Measurements from ENCODE around the gene RMRP.

RMRP gene

GRCh38 chr9:35664531-35665470 lies 7.0 kb upstream of the RMRP start, which contains the start of gene ARHGEF39:
ARHGEF39 (minus strand) TSS chr9:35665195; CDS start chr9:35665169, 26 bp downstream.
- peak within 1 kb of the TSS; percentile 11 for H2BK15ac ChIP-seq (ENCODE audit: low read length)
- no peak within 1 kb of the TSS for H2BK12ac ChIP-seq (ENCODE audit: low read length)
- peaks cover 0 to 4% (median 0%) of the 10 kb centered on the region in 3 experiments for H3K27me3 ChIP-seq (ENCODE audit: control insufficient read depth in 3 of 3, insufficient read depth in 3 of 3, low read depth in 1 of 3, low read length in 3 of 3)
- no CpG with 5 or more reads among the region's 58 CpGs for WGBS, 2 donors (ENCODE audit: extremely low coverage in 2 of 2, insufficient read length in 2 of 2, insufficient replicate concordance in 1 of 2)
- H3K27ac ChIP-seq (replicated peaks; ENCODE audit: low read length), result no peak within 1 kb of the TSS
- H3K9me3 ChIP-seq (replicated peaks in 1 of 2; ENCODE audit: control insufficient read depth in 2 of 2, insufficient read depth in 1 of 2, low read depth in 1 of 2, low read length in 2 of 2), result peaks cover 0 to 3% of the 10 kb centered on the region in 2 donors
- peaks cover 27 to 39% of the 10 kb centered on the region in 2 donors for H3K36me3 ChIP-seq (replicated peaks in 1 of 2; ENCODE audit: control insufficient read depth in 2 of 2, insufficient read depth in 2 of 2, low read length in 2 of 2)
- H3K4me2 ChIP-seq (ENCODE audit: insufficient read depth, low read length, poor library complexity, severe bottlenecking), result peak within 1 kb of the TSS; percentile 75
- H3K4me3 ChIP-seq (ENCODE audit: low read length in 2 of 2), result peak within 1 kb of the TSS; percentile 76 to 94
- peak within 1 kb of the TSS; percentile 94 for H2AFZ ChIP-seq (ENCODE audit: low read length)
- peak within 1 kb of the TSS; percentile 92 for H3K9ac ChIP-seq (ENCODE audit: low read depth, low read length, poor library complexity)
- no peak within 1 kb of the TSS for H4K8ac ChIP-seq (ENCODE audit: low read depth, low read length)
- H2AK5ac ChIP-seq (ENCODE audit: low read depth, low read length), result peak within 1 kb of the TSS; percentile 94
- peaks cover 5 to 13% of the 10 kb centered on the region in 2 donors for H3K4me1 ChIP-seq (ENCODE audit: control insufficient read depth in 2 of 2, insufficient read depth in 1 of 2, low read depth in 1 of 2, low read length in 2 of 2)
- peaks cover 8% of the 10 kb centered on the region for H3K79me1 ChIP-seq (ENCODE audit: low read depth, low read length)
- no peak within 1 kb of the TSS for H2BK120ac ChIP-seq (ENCODE audit: low read depth, low read length)
- H4K91ac ChIP-seq (ENCODE audit: low read depth, low read length, poor library complexity), result no peak within 1 kb of the TSS
- H2BK5ac ChIP-seq (ENCODE audit: low read length), result no peak within 1 kb of the TSS
- H3K14ac ChIP-seq (ENCODE audit: low read length), result no peak within 1 kb of the TSS
- H3K18ac ChIP-seq (ENCODE audit: low read length), result peak within 1 kb of the TSS; percentile 98
- no peak within 1 kb of the TSS for H3K4ac ChIP-seq (ENCODE audit: low read length)
- peak within 1 kb of the TSS; percentile 86 for H3K23ac ChIP-seq (ENCODE audit: low read depth, low read length, poor library complexity)
- DNase-seq (ENCODE audit: low spot score), result peak; percentile 75

GRCh38 chr9:35662437-35662836 lies 4.6 kb upstream of the RMRP start:
- Histone ChIP-seq H3K4ac (ENCODE audit: low read length) (no peak overlapping the region), H3K36me3 (replicated peaks in 1 of 2; ENCODE audit: control insufficient read depth in 2 of 2, insufficient read depth in 2 of 2, low read length in 2 of 2) (peaks cover 27 to 42% of the 10 kb centered on the region in 2 donors), H4K8ac (ENCODE audit: low read depth, low read length) (no peak overlapping the region), H3K27me3 (ENCODE audit: control insufficient read depth in 3 of 3, insufficient read depth in 3 of 3, low read depth in 1 of 3, low read length in 3 of 3) (no peaks in the 10 kb centered on the region), H3K9me3 (replicated peaks in 1 of 2; ENCODE audit: control insufficient read depth in 2 of 2, insufficient read depth in 1 of 2, low read depth in 1 of 2, low read length in 2 of 2) (no peaks in the 10 kb centered on the region), H3K27ac (replicated peaks; ENCODE audit: low read length) (no peak overlapping the region), H2BK5ac (ENCODE audit: low read length) (no peak overlapping the region), H3K9ac (ENCODE audit: low read depth, low read length, poor library complexity) (peak overlapping the region; percentile 25), H3K79me1 (ENCODE audit: low read depth, low read length) (peaks cover 8% of the 10 kb centered on the region), H3K14ac (ENCODE audit: low read length) (no peak overlapping the region), H3K4me2 (ENCODE audit: insufficient read depth, low read length, poor library complexity, severe bottlenecking) (no peak overlapping the region), H2AK5ac (ENCODE audit: low read depth, low read length) (peak overlapping the region; percentile 64), H2BK15ac (ENCODE audit: low read length) (no peak overlapping the region), H4K91ac (ENCODE audit: low read depth, low read length, poor library complexity) (no peak overlapping the region), H3K18ac (ENCODE audit: low read length) (no peak overlapping the region), H3K23ac (ENCODE audit: low read depth, low read length, poor library complexity) (no peak overlapping the region), H2BK120ac (ENCODE audit: low read depth, low read length) (no peak overlapping the region), H3K4me1 (ENCODE audit: control insufficient read depth in 2 of 2, insufficient read depth in 1 of 2, low read depth in 1 of 2, low read length in 2 of 2) (peaks cover 7 to 13% of the 10 kb centered on the region in 2 donors), H2BK12ac (ENCODE audit: low read length) (no peak overlapping the region), H2AFZ (ENCODE audit: low read length) (no peak overlapping the region), H3K4me3 (ENCODE audit: low read length in 2 of 2) (no peak overlapping the region)
- DNase-seq (ENCODE audit: low spot score), result no peak
- WGBS, 2 donors (ENCODE audit: extremely low coverage in 2 of 2, insufficient read length in 2 of 2, insufficient replicate concordance in 1 of 2), result no CpG with 5 or more reads among the region's 7 CpGs

- H3K4me1 ChIP-seq (ENCODE audit: control insufficient read depth in 2 of 2, insufficient read depth in 1 of 2, low read depth in 1 of 2, low read length in 2 of 2), result peaks cover 9 to 16% of the 10 kb centered on the region in 2 donors
- no peak overlapping the region for H2BK15ac ChIP-seq (ENCODE audit: low read length)
- H3K27me3 ChIP-seq (ENCODE audit: control insufficient read depth in 3 of 3, insufficient read depth in 3 of 3, low read depth in 1 of 3, low read length in 3 of 3), result no peaks in the 10 kb centered on the region
- no peak overlapping the region for H3K9ac ChIP-seq (ENCODE audit: low read depth, low read length, poor library complexity)
- no peak overlapping the region for H3K27ac ChIP-seq (replicated peaks; ENCODE audit: low read length)
- no peak overlapping the region for H3K18ac ChIP-seq (ENCODE audit: low read length)
- H2BK5ac ChIP-seq (ENCODE audit: low read length), result no peak overlapping the region
- peaks cover 27 to 42% of the 10 kb centered on the region in 2 donors for H3K36me3 ChIP-seq (replicated peaks in 1 of 2; ENCODE audit: control insufficient read depth in 2 of 2, insufficient read depth in 2 of 2, low read length in 2 of 2)
- no peak overlapping the region for H4K8ac ChIP-seq (ENCODE audit: low read depth, low read length)
- no peak overlapping the region for H4K91ac ChIP-seq (ENCODE audit: low read depth, low read length, poor library complexity)
- no peak overlapping the region for H2AFZ ChIP-seq (ENCODE audit: low read length)
- no peak for DNase-seq (ENCODE audit: low spot score)
- no peak overlapping the region for H3K14ac ChIP-seq (ENCODE audit: low read length)
- no peak overlapping the region for H3K4me3 ChIP-seq (ENCODE audit: low read length in 2 of 2)
- no CpG with 5 or more reads among the region's 3 CpGs for WGBS, 2 donors (ENCODE audit: extremely low coverage in 2 of 2, insufficient read length in 2 of 2, insufficient replicate concordance in 1 of 2)
- no peak overlapping the region for H3K4me2 ChIP-seq (ENCODE audit: insufficient read depth, low read length, poor library complexity, severe bottlenecking)
- H3K9me3 ChIP-seq (replicated peaks in 1 of 2; ENCODE audit: control insufficient read depth in 2 of 2, insufficient read depth in 1 of 2, low read depth in 1 of 2, low read length in 2 of 2), result no peaks in the 10 kb centered on the region
- H2BK12ac ChIP-seq (ENCODE audit: low read length), result no peak overlapping the region
- H3K4ac ChIP-seq (ENCODE audit: low read length), result no peak overlapping the region
- no peak overlapping the region for H2BK120ac ChIP-seq (ENCODE audit: low read depth, low read length)
- H2AK5ac ChIP-seq (ENCODE audit: low read depth, low read length), result no peak overlapping the region
- H3K23ac ChIP-seq (ENCODE audit: low read depth, low read length, poor library complexity), result no peak overlapping the region
- peaks cover 8% of the 10 kb centered on the region for H3K79me1 ChIP-seq (ENCODE audit: low read depth, low read length)
Observed at GRCh38 chr9:35661756-35662350, 4.0 kb upstream of the RMRP start.

- H3K4me3 ChIP-seq (ENCODE audit: low read length in 2 of 2), result no peak overlapping the region
- H3K27me3 ChIP-seq (ENCODE audit: control insufficient read depth in 3 of 3, insufficient read depth in 3 of 3, low read depth in 1 of 3, low read length in 3 of 3), result no peaks in the 10 kb centered on the region
- H3K4me2 ChIP-seq (ENCODE audit: insufficient read depth, low read length, poor library complexity, severe bottlenecking), result no peak overlapping the region
- H2AK5ac ChIP-seq (ENCODE audit: low read depth, low read length), result no peak overlapping the region
- H3K23ac ChIP-seq (ENCODE audit: low read depth, low read length, poor library complexity), result no peak overlapping the region
- H2BK5ac ChIP-seq (ENCODE audit: low read length), result no peak overlapping the region
- H3K9me3 ChIP-seq (replicated peaks in 1 of 2; ENCODE audit: control insufficient read depth in 2 of 2, insufficient read depth in 1 of 2, low read depth in 1 of 2, low read length in 2 of 2), result no peaks in the 10 kb centered on the region
- H3K4ac ChIP-seq (ENCODE audit: low read length), result no peak overlapping the region
- H3K4me1 ChIP-seq (ENCODE audit: control insufficient read depth in 2 of 2, insufficient read depth in 1 of 2, low read depth in 1 of 2, low read length in 2 of 2), result peaks cover 9 to 16% of the 10 kb centered on the region in 2 donors
- H3K27ac ChIP-seq (replicated peaks; ENCODE audit: low read length), result no peak overlapping the region
- H2BK12ac ChIP-seq (ENCODE audit: low read length), result no peak overlapping the region
- H3K18ac ChIP-seq (ENCODE audit: low read length), result no peak overlapping the region
- no peak overlapping the region for H4K8ac ChIP-seq (ENCODE audit: low read depth, low read length)
- WGBS, 2 donors (ENCODE audit: extremely low coverage in 2 of 2, insufficient read length in 2 of 2, insufficient replicate concordance in 1 of 2), result no CpG with 5 or more reads among the region's 9 CpGs
- no peak overlapping the region for H4K91ac ChIP-seq (ENCODE audit: low read depth, low read length, poor library complexity)
- no peak overlapping the region for H2BK15ac ChIP-seq (ENCODE audit: low read length)
- H3K36me3 ChIP-seq (replicated peaks in 1 of 2; ENCODE audit: control insufficient read depth in 2 of 2, insufficient read depth in 2 of 2, low read length in 2 of 2), result peaks cover 27 to 42% of the 10 kb centered on the region in 2 donors
- no peak overlapping the region for H2AFZ ChIP-seq (ENCODE audit: low read length)
- no peak overlapping the region for H3K14ac ChIP-seq (ENCODE audit: low read length)
- no peak for DNase-seq (ENCODE audit: low spot score)
- no peak overlapping the region for H2BK120ac ChIP-seq (ENCODE audit: low read depth, low read length)
- H3K79me1 ChIP-seq (ENCODE audit: low read depth, low read length), result peaks cover 8% of the 10 kb centered on the region
- H3K9ac ChIP-seq (ENCODE audit: low read depth, low read length, poor library complexity), result no peak overlapping the region
Observed at GRCh38 chr9:35660966-35661415, 3.2 kb upstream of the RMRP start.

Data from neuronal stem cell (in vitro differentiated cells).